Measurements from ENCODE around the gene RFTN1. TPM values are rescaled to one million over a fixed set of nuclear protein-coding genes. Genes with fewer than 3 reads are reported as not detected.
"Not testable (repeated sequence)": the region's sequence is repeated elsewhere in the genome, so short reads cannot be mapped to it uniquely, and the experiment has no call there.

The RFTN1 gene
- total RNA-seq, 2 experiments from 2014 or later, result 74.9 to 75.1 TPM

- ChIA-PET CTCF (interaction anchor here (1.2 to 11.3 kb wide), 4 partner anchors 9 to 48 kb away, joined by 3 to 163 read pairs (median 24); partner anchors contain the start of genes DPH3 and OXNAD1), POLR2A (interaction anchor here (1.0 to 4.2 kb wide), 7 partner anchors 10 to 198 kb away, joined by 3 to 29 read pairs (median 8); no protein-coding TSS in a partner anchor)
- Mint-ChIP-seq H3K36me3 (ENCODE audit: low read depth) (peaks cover 74% of the 10 kb centered on the region), H3K9me3 (no peaks in the 10 kb centered on the region), H3K4me3 (no peak overlapping the region), H3K27me3 (no peaks in the 10 kb centered on the region), H3K4me1 (peaks cover 90% of the 10 kb centered on the region), H3K27ac (peak overlapping the region; percentile 23)
- no peak for DNase-seq
Observed at GRCh38 chr3:16313886-16314645, 199.4 kb downstream of the RFTN1 start.

GRCh38 chr3:16311960-16312451, 201.5 kb downstream of the RFTN1 start:
- CTCF ChIA-PET, result interaction anchor here (0.6 to 11.3 kb wide), 5 partner anchors 17 to 529 kb away, joined by 3 to 163 read pairs (median 5); partner anchors contain the start of genes DPH3 and OXNAD1

GRCh38 chr3:16310486-16310885, 203.0 kb downstream of the RFTN1 start:
- H3K4me1 Mint-ChIP-seq, result peaks cover 88% of the 10 kb centered on the region
- POLR2A ChIA-PET, H3K9me3 Mint-ChIP-seq, H3K27me3 Mint-ChIP-seq, H3K4me3 Mint-ChIP-seq, DNase-seq: not testable (repeated sequence)
- peaks cover 72% of the 10 kb centered on the region for H3K36me3 Mint-ChIP-seq (ENCODE audit: low read depth)
- peak overlapping the region; percentile 96 for H3K27ac Mint-ChIP-seq
- CTCF ChIA-PET, result interaction anchor here (11.3 kb wide), 1 partner anchor 20 kb away, joined by 163 read pairs; no protein-coding TSS in a partner anchor

More at GRCh38 chr3:16311960-16312451, 201.5 kb downstream of the RFTN1 start:
- H3K27me3 Mint-ChIP-seq, result no peaks in the 10 kb centered on the region
- no peaks in the 10 kb centered on the region for H3K9me3 Mint-ChIP-seq
- POLR2A ChIA-PET, result interaction anchor here (0.8 to 4.2 kb wide), 12 partner anchors 8 to 530 kb away, joined by 3 to 29 read pairs (median 4); partner anchors contain the start of genes DPH3 and OXNAD1
- peak overlapping the region; percentile 54 for H3K4me3 Mint-ChIP-seq
- peak overlapping the region; percentile 87 for H3K27ac Mint-ChIP-seq
- H3K36me3 Mint-ChIP-seq (ENCODE audit: low read depth), result peaks cover 72% of the 10 kb centered on the region
- H3K4me1 Mint-ChIP-seq, result peaks cover 87% of the 10 kb centered on the region
- peak; percentile 71 for DNase-seq

- Mint-ChIP-seq H3K36me3 (ENCODE audit: low read depth) (peaks cover 76% of the 10 kb centered on the region), H3K4me1 (peaks cover 91% of the 10 kb centered on the region), H3K27me3 (no peaks in the 10 kb centered on the region), H3K27ac (peak overlapping the region; percentile 96), H3K4me3 (peak overlapping the region; percentile 63), H3K9me3 (no peaks in the 10 kb centered on the region)
- peak; percentile 65 for DNase-seq
- POLR2A ChIA-PET, result interaction anchor here (1.7 kb wide), 1 partner anchor 9 kb away, joined by 7 read pairs; no protein-coding TSS in a partner anchor
- CTCF ChIA-PET, result interaction anchor here (1.0 kb wide), 1 partner anchor 21 kb away, joined by 3 read pairs; no protein-coding TSS in a partner anchor
Observed at GRCh38 chr3:16309558-16309957, 203.9 kb downstream of the RFTN1 start.

GRCh38 chr3:16308727-16309126, 204.8 kb downstream of the RFTN1 start:
- H3K9me3 Mint-ChIP-seq, result no peaks in the 10 kb centered on the region
- no peaks in the 10 kb centered on the region for H3K27me3 Mint-ChIP-seq
- ChIA-PET CTCF (interaction anchor here (3.5 kb wide), 1 partner anchor 19 kb away, joined by 32 read pairs; no protein-coding TSS in a partner anchor), POLR2A (interaction anchor here (1.0 to 2.4 kb wide), 4 partner anchors 8 to 54 kb away, joined by 3 to 14 read pairs (median 6); no protein-coding TSS in a partner anchor)
- no peak overlapping the region for H3K4me3 Mint-ChIP-seq
- H3K27ac Mint-ChIP-seq, result peak overlapping the region; percentile 6
- H3K36me3 Mint-ChIP-seq (ENCODE audit: low read depth), result peaks cover 79% of the 10 kb centered on the region
- peaks cover 89% of the 10 kb centered on the region for H3K4me1 Mint-ChIP-seq
- DNase-seq, result no peak

GRCh38 chr3:16307832-16308531, 205.5 kb downstream of the RFTN1 start:
- peak overlapping the region; percentile 51 for H3K27ac Mint-ChIP-seq
- POLR2A ChIA-PET, result interaction anchor here (1.0 to 2.4 kb wide), 3 partner anchors 18 to 53 kb away, joined by 3 to 14 read pairs (median 5); no protein-coding TSS in a partner anchor

GRCh38 chr3:16305111-16305541, 208.4 kb downstream of the RFTN1 start:
- peak overlapping the region; percentile 58 for H3K27ac Mint-ChIP-seq
- peaks cover 94% of the 10 kb centered on the region for H3K4me1 Mint-ChIP-seq
- no peak overlapping the region for H3K4me3 Mint-ChIP-seq
- H3K36me3 Mint-ChIP-seq (ENCODE audit: low read depth), result peaks cover 83% of the 10 kb centered on the region
- ChIA-PET CTCF (interaction anchor here (1.1 to 2.2 kb wide), 5 partner anchors 10 to 37 kb away, joined by 3 to 11 read pairs (median 5); no protein-coding TSS in a partner anchor), POLR2A (interaction anchor here (1.0 to 3.4 kb wide), 6 partner anchors 9 to 207 kb away, joined by 3 to 24 read pairs (median 6); partner anchors contain the start of genes DPH3 and OXNAD1)
- H3K27me3 Mint-ChIP-seq, result no peaks in the 10 kb centered on the region
- DNase-seq, result peak; percentile 36
- H3K9me3 Mint-ChIP-seq, result no peaks in the 10 kb centered on the region

More at GRCh38 chr3:16307832-16308531, 205.5 kb downstream of the RFTN1 start:
- peaks cover 89% of the 10 kb centered on the region for H3K4me1 Mint-ChIP-seq
- H3K9me3 Mint-ChIP-seq, result no peaks in the 10 kb centered on the region
- peaks cover 78% of the 10 kb centered on the region for H3K36me3 Mint-ChIP-seq (ENCODE audit: low read depth)
- no peaks in the 10 kb centered on the region for H3K27me3 Mint-ChIP-seq
- CTCF ChIA-PET, result interaction anchor here (3.5 kb wide), 1 partner anchor 18 kb away, joined by 32 read pairs; no protein-coding TSS in a partner anchor
- DNase-seq, result no peak
- H3K4me3 Mint-ChIP-seq, result no peak overlapping the region

- H3K4me1 Mint-ChIP-seq, result peaks cover 94% of the 10 kb centered on the region
- ChIA-PET CTCF (interaction anchor here (0.8 to 2.2 kb wide), 6 partner anchors 9 to 36 kb away, joined by 3 to 11 read pairs (median 4); no protein-coding TSS in a partner anchor), POLR2A (interaction anchor here (1.0 to 3.4 kb wide), 7 partner anchors 8 to 207 kb away, joined by 3 to 24 read pairs (median 7); partner anchors contain the start of genes DPH3 and OXNAD1)
- DNase-seq, result no peak
- H3K36me3 Mint-ChIP-seq (ENCODE audit: low read depth), result peaks cover 82% of the 10 kb centered on the region
- no peaks in the 10 kb centered on the region for H3K27me3 Mint-ChIP-seq
- peak overlapping the region; percentile 0 for H3K4me3 Mint-ChIP-seq
- H3K9me3 Mint-ChIP-seq, result no peaks in the 10 kb centered on the region
- peak overlapping the region; percentile 58 for H3K27ac Mint-ChIP-seq
Observed at GRCh38 chr3:16304061-16305010, 209.2 kb downstream of the RFTN1 start.

GRCh38 chr3:16303037-16303575, 210.4 kb downstream of the RFTN1 start:
- H3K4me1 Mint-ChIP-seq, result peaks cover 96% of the 10 kb centered on the region
- peaks cover 85% of the 10 kb centered on the region for H3K36me3 Mint-ChIP-seq (ENCODE audit: low read depth)
- no peaks in the 10 kb centered on the region for H3K27me3 Mint-ChIP-seq
- peak overlapping the region; percentile 30 for H3K27ac Mint-ChIP-seq
- CTCF ChIA-PET, result interaction anchor here (0.8 kb wide), 1 partner anchor 13 kb away, joined by 4 read pairs; no protein-coding TSS in a partner anchor
- no peak overlapping the region for H3K4me3 Mint-ChIP-seq
- POLR2A ChIA-PET, result interaction anchor here (1.1 to 3.4 kb wide), 5 partner anchors 11 to 539 kb away, joined by 3 to 24 read pairs (median 7); partner anchors contain the start of genes DPH3 and OXNAD1
- DNase-seq, result no peak
- no peaks in the 10 kb centered on the region for H3K9me3 Mint-ChIP-seq

GRCh38 chr3:16302082-16302631, 211.3 kb downstream of the RFTN1 start:
- ChIA-PET POLR2A (interaction anchor here (0.6 to 3.4 kb wide), 8 partner anchors 12 to 540 kb away, joined by 3 to 36 read pairs (median 11); partner anchors contain the start of genes DPH3 and OXNAD1), CTCF (interaction anchor here (1.6 to 3.1 kb wide), 4 partner anchors 11 to 210 kb away, joined by 5 to 51 read pairs (median 17); no protein-coding TSS in a partner anchor)
- Mint-ChIP-seq H3K4me3 (peak overlapping the region; percentile 74), H3K9me3 (peaks cover under 1% of the 10 kb centered on the region), H3K4me1 (peaks cover 95% of the 10 kb centered on the region), H3K27me3 (no peaks in the 10 kb centered on the region), H3K36me3 (ENCODE audit: low read depth) (peaks cover 86% of the 10 kb centered on the region), H3K27ac (peak overlapping the region; percentile 94)
- DNase-seq, result no peak

All from activated CD4-positive, alpha-beta memory T cell treated with anti-CD3 and anti-CD28 coated beads, Interleukin-2, amount 10 ng/mL, durations not matched to agents 7 days and 5 days (primary cell).